Measurements from ENCODE around the gene EIF4G1. TPM values are rescaled to one million over a fixed set of nuclear protein-coding genes. Genes with fewer than 3 reads are reported as not detected.

EIF4G1 gene
- total and polyA plus RNA-seq, 12 donors: 231 to 600 (median 348) TPM

- DNase-seq: peak; percentile 98 to 99 (median 99)
- no peaks in the 10 kb centered on the region for H3K27me3 ChIP-seq
- no peaks in the 10 kb centered on the region for H3K9me3 ChIP-seq (replicated peaks in 1 of 3)
- TF ChIP-seq POLR2A (IDR thresholded peaks at IDR 0.05): no peak
- H3K4me3 ChIP-seq: peak overlapping the region in 1 of 4 donors; percentile 44
- peaks cover 71 to 80% of the 10 kb centered on the region in 2 donors for H3K4me1 ChIP-seq (replicated peaks in 1 of 2)
- peaks cover 0 to 74% of the 10 kb centered on the region in 2 donors for H3K36me3 ChIP-seq (replicated peaks in 1 of 2)
- peak overlapping the region; percentile 23 to 98 (median 88) for H3K27ac ChIP-seq
- WGBS, 4 donors: 0 to 1% (median 0%) methylated on average over 1 to 4 of the region's 4 CpGs; no CpG with 5 or more reads in 1 of the 4 donors
- intact Hi-C loops (cut with DNase I): no loop called here
These were observed 5.7 kb downstream of the EIF4G1 start for GRCh38 chr3:184320104-184320445.

- peaks cover 62 to 69% of the 10 kb centered on the region in 2 donors for H3K4me1 ChIP-seq (replicated peaks in 1 of 2)
- no peaks in the 10 kb centered on the region for H3K9me3 ChIP-seq (replicated peaks in 1 of 3)
- no peaks in the 10 kb centered on the region for H3K27me3 ChIP-seq
- peak overlapping the region; percentile 4 to 98 (median 82) for H3K27ac ChIP-seq
- 73 to 78% (median 76%) methylated on average over 5 of the region's 5 CpGs for WGBS, 4 donors
- H3K4me3 ChIP-seq: no peak overlapping the region
- no peak for TF ChIP-seq POLR2A (IDR thresholded peaks at IDR 0.05)
- no peak for TF ChIP-seq CTCF (IDR thresholded peaks at IDR 0.05)
- no peak for DNase-seq
- peaks cover 0 to 89% of the 10 kb centered on the region in 2 donors for H3K36me3 ChIP-seq (replicated peaks in 1 of 2)
- intact Hi-C loops (cut with DNase I): no loop called here
These were observed 7.3 kb downstream of the EIF4G1 start for GRCh38 chr3:184321666-184322065.

GRCh38 chr3:184322731-184323487 lies 8.5 kb downstream of the EIF4G1 start:
- H3K36me3 ChIP-seq (replicated peaks in 1 of 2): peaks cover 0 to 89% of the 10 kb centered on the region in 2 donors
- H3K27ac ChIP-seq: peak overlapping the region; percentile 61 to 98 (median 82)
- intact Hi-C loops (cut with DNase I): no loop called here
- no peaks in the 10 kb centered on the region for H3K9me3 ChIP-seq (replicated peaks in 1 of 3)
- no peaks in the 10 kb centered on the region for H3K27me3 ChIP-seq
- TF ChIP-seq CTCF (IDR thresholded peaks at IDR 0.05) (peak in 3 of 6 experiments; percentile 10 to 27 (median 24)), POLR2A (IDR thresholded peaks at IDR 0.05) (peak in 1 of 2 donors; percentile 74)
- peaks cover 51 to 57% of the 10 kb centered on the region in 2 donors for H3K4me1 ChIP-seq (replicated peaks in 1 of 2)
- DNase-seq: peak; percentile 89 to 97 (median 96)
- no peak overlapping the region for H3K4me3 ChIP-seq
- 53 to 61% (median 57%) methylated on average over 11 to 20 of the region's 20 CpGs for WGBS, 4 donors

- Histone ChIP-seq H3K27ac (peak overlapping the region; percentile 15 to 98 (median 77)), H3K27me3 (no peaks in the 10 kb centered on the region), H3K9me3 (replicated peaks in 1 of 3) (no peaks in the 10 kb centered on the region), H3K36me3 (replicated peaks in 1 of 2) (peaks cover 0 to 89% of the 10 kb centered on the region in 2 donors), H3K4me3 (no peak overlapping the region), H3K4me1 (replicated peaks in 1 of 2) (peaks cover 44 to 49% of the 10 kb centered on the region in 2 donors)
- DNase-seq: peak; percentile 54 to 89 (median 80)
- intact Hi-C loops (cut with DNase I): no loop called here
- 40 to 61% (median 53%) methylated on average over 8 of the region's 8 CpGs for WGBS, 4 donors
- TF ChIP-seq CTCF (IDR thresholded peaks at IDR 0.05) (no peak), POLR2A (IDR thresholded peaks at IDR 0.05) (peak in 1 of 2 donors; percentile 30)
These were observed 9.3 kb downstream of the EIF4G1 start for GRCh38 chr3:184323696-184324095.
